ENCODE results near the gene COX4I2. TPM values are rescaled to one million over a fixed set of nuclear protein-coding genes. Genes with fewer than 3 reads are reported as not detected.

Gene COX4I2
- total RNA-seq, 1 experiment from 2014 or later: not detected

DNA sequence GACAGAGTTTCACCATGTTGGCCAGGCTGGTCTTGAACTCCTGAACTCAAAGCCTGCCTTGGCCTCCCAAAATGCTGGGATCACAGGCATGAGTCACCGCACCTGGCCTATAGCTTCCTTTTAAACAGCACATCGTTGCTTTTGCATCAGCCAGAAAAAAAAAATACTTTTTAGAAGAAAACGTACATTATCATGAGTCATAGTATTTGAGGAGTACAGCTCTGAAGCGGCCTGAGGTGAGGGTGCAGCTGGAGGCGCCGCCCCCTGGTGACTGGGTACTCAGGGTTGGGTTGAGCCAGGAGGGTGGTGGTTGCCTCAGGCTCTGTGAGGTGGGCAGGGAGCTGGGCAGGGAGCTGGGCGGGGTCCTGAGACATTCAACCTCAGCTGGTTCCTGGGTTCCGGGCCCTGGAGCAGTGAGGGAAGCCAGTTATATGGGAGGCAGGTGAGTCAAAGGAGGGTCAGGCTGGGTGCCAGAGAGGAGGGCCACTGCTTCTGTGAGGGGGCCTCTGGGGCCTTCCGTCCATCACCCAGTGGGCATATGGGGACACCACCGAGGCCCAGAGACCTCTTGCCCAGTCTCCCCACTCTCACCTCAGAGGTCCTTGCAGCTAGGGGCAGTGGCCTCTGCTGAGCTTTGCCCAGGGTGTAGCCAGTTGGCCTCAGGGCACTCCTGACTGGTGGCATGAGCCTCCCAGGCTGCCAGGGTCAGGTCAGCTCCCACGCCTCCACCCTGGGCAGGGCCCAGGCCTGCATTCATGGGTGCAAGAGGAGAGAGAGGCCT lies 44.3 kb upstream of the COX4I2 start:
- Histone ChIP-seq H3K4me3 (ENCODE audit: low read depth in 2 of 2, low read length in 2 of 2) (peak overlapping the region; percentile 48 to 73), H3K27ac (ENCODE audit: low read length) (peak overlapping the region; percentile 97), H3K4me1 (ENCODE audit: control insufficient read depth, insufficient read depth, low read length) (peaks cover 59% of the 10 kb centered on the region), H3K9me3 (ENCODE audit: control insufficient read depth, insufficient read depth, low read depth, low read length) (no peaks in the 10 kb centered on the region), H3K27me3 (ENCODE audit: control insufficient read depth, insufficient read depth, low read length) (no peaks in the 10 kb centered on the region), H3K36me3 (ENCODE audit: control insufficient read depth, insufficient read depth, low read length) (no peaks in the 10 kb centered on the region)
- ChIA-PET POLR2A (interaction anchor here (0.7 to 1.5 kb wide), 7 partner anchors 9 to 34 kb away, joined by 3 to 20 read pairs (median 9); partner anchors contain the start of gene ID1), CTCF (interaction anchor here (0.6 to 3.8 kb wide), 13 partner anchors 11 to 130 kb away, joined by 3 to 28 read pairs (median 4); no protein-coding TSS in a partner anchor)
- ATAC-seq (peak; percentile 84), DNase-seq (ENCODE audit: low read depth, low spot score) (peak; percentile 99)
- in situ Hi-C loops (cut with HindIII; ENCODE audit: low pct_unique_long_range_greater_than_20kb, low sequenced_read_pairs) (no loop called here), intact Hi-C loops (cut with micrococcal nuclease; ENCODE audit: unreplicated experiment) (no loop called here)
- BruUV-seq (replicated peaks): no TSS peak
- peak; percentile 86 for TF ChIP-seq POLR2AphosphoS5 (IDR thresholded peaks at IDR 0.05; ENCODE audit: low read depth, low read length)
- peak; percentile 81; the same call in 1 of the 2 replicates for TF ChIP-seq SIN3A (IDR thresholded peaks at IDR 0.05; ENCODE audit: borderline replicate concordance, insufficient read depth, low read depth, low read length)
- TF ChIP-seq, protein P1, sequence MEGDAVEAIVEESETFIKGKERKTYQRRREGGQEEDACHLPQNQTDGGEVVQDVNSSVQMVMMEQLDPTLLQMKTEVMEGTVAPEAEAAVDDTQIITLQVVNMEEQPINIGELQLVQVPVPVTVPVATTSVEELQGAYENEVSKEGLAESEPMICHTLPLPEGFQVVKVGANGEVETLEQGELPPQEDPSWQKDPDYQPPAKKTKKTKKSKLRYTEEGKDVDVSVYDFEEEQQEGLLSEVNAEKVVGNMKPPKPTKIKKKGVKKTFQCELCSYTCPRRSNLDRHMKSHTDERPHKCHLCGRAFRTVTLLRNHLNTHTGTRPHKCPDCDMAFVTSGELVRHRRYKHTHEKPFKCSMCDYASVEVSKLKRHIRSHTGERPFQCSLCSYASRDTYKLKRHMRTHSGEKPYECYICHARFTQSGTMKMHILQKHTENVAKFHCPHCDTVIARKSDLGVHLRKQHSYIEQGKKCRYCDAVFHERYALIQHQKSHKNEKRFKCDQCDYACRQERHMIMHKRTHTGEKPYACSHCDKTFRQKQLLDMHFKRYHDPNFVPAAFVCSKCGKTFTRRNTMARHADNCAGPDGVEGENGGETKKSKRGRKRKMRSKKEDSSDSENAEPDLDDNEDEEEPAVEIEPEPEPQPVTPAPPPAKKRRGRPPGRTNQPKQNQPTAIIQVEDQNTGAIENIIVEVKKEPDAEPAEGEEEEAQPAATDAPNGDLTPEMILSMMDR (IDR thresholded peaks at IDR 0.05): no peak
- TF ChIP-seq, protein P2, sequence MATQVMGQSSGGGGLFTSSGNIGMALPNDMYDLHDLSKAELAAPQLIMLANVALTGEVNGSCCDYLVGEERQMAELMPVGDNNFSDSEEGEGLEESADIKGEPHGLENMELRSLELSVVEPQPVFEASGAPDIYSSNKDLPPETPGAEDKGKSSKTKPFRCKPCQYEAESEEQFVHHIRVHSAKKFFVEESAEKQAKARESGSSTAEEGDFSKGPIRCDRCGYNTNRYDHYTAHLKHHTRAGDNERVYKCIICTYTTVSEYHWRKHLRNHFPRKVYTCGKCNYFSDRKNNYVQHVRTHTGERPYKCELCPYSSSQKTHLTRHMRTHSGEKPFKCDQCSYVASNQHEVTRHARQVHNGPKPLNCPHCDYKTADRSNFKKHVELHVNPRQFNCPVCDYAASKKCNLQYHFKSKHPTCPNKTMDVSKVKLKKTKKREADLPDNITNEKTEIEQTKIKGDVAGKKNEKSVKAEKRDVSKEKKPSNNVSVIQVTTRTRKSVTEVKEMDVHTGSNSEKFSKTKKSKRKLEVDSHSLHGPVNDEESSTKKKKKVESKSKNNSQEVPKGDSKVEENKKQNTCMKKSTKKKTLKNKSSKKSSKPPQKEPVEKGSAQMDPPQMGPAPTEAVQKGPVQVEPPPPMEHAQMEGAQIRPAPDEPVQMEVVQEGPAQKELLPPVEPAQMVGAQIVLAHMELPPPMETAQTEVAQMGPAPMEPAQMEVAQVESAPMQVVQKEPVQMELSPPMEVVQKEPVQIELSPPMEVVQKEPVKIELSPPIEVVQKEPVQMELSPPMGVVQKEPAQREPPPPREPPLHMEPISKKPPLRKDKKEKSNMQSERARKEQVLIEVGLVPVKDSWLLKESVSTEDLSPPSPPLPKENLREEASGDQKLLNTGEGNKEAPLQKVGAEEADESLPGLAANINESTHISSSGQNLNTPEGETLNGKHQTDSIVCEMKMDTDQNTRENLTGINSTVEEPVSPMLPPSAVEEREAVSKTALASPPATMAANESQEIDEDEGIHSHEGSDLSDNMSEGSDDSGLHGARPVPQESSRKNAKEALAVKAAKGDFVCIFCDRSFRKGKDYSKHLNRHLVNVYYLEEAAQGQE (IDR thresholded peaks at IDR 0.05; ENCODE audit: insufficient read depth in 1 of 2, low read depth in 2 of 2, low read length in 1 of 2): no peak
- peak; percentile 46; the same call in 1 of the 2 replicates for TF ChIP-seq TCF7L2 (IDR thresholded peaks at IDR 0.05; ENCODE audit: low read depth, low read length)

DNA sequence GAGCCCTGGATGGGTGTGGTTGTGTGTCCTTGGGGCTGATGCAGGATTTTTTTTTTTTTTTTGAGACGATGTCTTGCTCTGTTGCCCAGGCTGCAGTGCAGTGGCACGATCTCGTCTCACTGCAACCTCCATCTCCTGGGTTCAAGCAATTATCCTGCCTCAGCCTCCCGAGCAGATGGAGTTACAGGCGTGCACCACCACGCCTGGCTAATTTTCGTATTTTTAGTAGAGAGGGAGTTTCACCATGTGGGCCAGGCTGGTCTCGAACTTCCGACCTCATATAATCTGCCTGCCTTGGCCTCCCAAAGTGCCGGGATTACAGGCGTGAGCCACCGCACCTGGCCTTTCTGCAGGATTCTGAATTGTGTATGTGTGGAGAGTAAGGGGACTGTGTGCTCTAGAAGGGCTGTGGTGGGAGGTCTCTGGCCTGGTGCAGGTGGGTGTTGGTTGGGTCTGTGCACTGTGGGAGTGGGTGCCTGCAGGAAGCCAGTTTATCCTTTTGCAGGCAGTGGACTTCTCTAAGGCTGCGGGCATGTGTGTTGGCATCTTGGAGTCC lies 43.6 kb upstream of the COX4I2 start:
- ATAC-seq: no peak
- in situ Hi-C loops (cut with HindIII; ENCODE audit: low pct_unique_long_range_greater_than_20kb, low sequenced_read_pairs): no loop called here

More for the DNA sequence above, 43.6 kb upstream of the COX4I2 start:
- H3K27me3 ChIP-seq (ENCODE audit: control insufficient read depth, insufficient read depth, low read length): no peaks in the 10 kb centered on the region
- H3K36me3 ChIP-seq (ENCODE audit: control insufficient read depth, insufficient read depth, low read length): no peaks in the 10 kb centered on the region
- intact Hi-C loops (cut with micrococcal nuclease; ENCODE audit: unreplicated experiment): no loop called here
- no peak for DNase-seq (ENCODE audit: low read depth, low spot score)
- no peak for TF ChIP-seq TCF7L2 (IDR thresholded peaks at IDR 0.05; ENCODE audit: low read depth, low read length)
- TF ChIP-seq SIN3A (IDR thresholded peaks at IDR 0.05; ENCODE audit: borderline replicate concordance, insufficient read depth, low read depth, low read length): no peak
- no peak; the same call in 1 of the 2 replicates for TF ChIP-seq POLR2AphosphoS5 (IDR thresholded peaks at IDR 0.05; ENCODE audit: low read depth, low read length)
- TF ChIP-seq, protein P2 (IDR thresholded peaks at IDR 0.05; ENCODE audit: insufficient read depth in 1 of 2, low read depth in 2 of 2, low read length in 1 of 2): no peak
- TF ChIP-seq, protein P1 (IDR thresholded peaks at IDR 0.05): no peak
- peaks cover 57% of the 10 kb centered on the region for H3K4me1 ChIP-seq (ENCODE audit: control insufficient read depth, insufficient read depth, low read length)
- no TSS peak for BruUV-seq (replicated peaks)
- CTCF ChIA-PET: interaction anchor here (0.6 to 3.8 kb wide), 10 partner anchors 10 to 122 kb away, joined by 3 to 28 read pairs (median 4); no protein-coding TSS in a partner anchor
- H3K4me3 ChIP-seq (ENCODE audit: low read depth in 2 of 2, low read length in 2 of 2): peak overlapping the region; percentile 48 to 73
- no peaks in the 10 kb centered on the region for H3K9me3 ChIP-seq (ENCODE audit: control insufficient read depth, insufficient read depth, low read depth, low read length)
- H3K27ac ChIP-seq (ENCODE audit: low read length): peak overlapping the region; percentile 97
- POLR2A ChIA-PET: interaction anchor here (1.0 to 2.7 kb wide), 6 partner anchors 8 to 21 kb away, joined by 3 to 39 read pairs (median 16); partner anchors contain the start of gene ID1

Measured in Panc1 (cell line).